Measurements from ENCODE around the gene RNF214. TPM values are rescaled to one million over a fixed set of nuclear protein-coding genes. Genes with fewer than 3 reads are reported as not detected.

RNF214 gene
- total and polyA plus RNA-seq, 2 of the 13 experiments (the other 11 are each of a cell fraction or from before 2014, with no cell fraction given), result 10.7 to 12.6 TPM

GRCh38 chr11:117327567-117328374 is 95.3 kb downstream of the RNF214 start, which contains the start of gene CEP164 (continued):
- TF ChIP-seq TIGD3 (CRISPR knock-in tag; IDR thresholded peaks at IDR 0.05; ENCODE audit: borderline replicate concordance), result no peak
- no peak for TF ChIP-seq FIP1L1 (IDR thresholded peaks at IDR 0.05; ENCODE audit: borderline replicate concordance, insufficient read depth, low read depth, low read length)
- no peak for TF ChIP-seq RERE (CRISPR knock-in tag; IDR thresholded peaks at IDR 0.05; ENCODE audit: low read depth)
- no peak for TF ChIP-seq MTERF4 (CRISPR knock-in tag; IDR thresholded peaks at IDR 0.05)
- no peak for TF ChIP-seq ZBTB49 (CRISPR knock-in tag; IDR thresholded peaks at IDR 0.05; ENCODE audit: borderline replicate concordance)
- no peak for TF ChIP-seq GZF1 (CRISPR knock-in tag; IDR thresholded peaks at IDR 0.05)
- TF ChIP-seq ZNF761 (CRISPR knock-in tag; conservative IDR thresholded peaks at IDR 0.05), result no peak
- no peak for TF ChIP-seq TCF12 (IDR thresholded peaks at IDR 0.05)
- TF ChIP-seq TCF12 (CRISPR knock-in tag; IDR thresholded peaks at IDR 0.05), result no peak
- TF ChIP-seq CHCHD3 (CRISPR knock-in tag; IDR thresholded peaks at IDR 0.05), result no peak
- TF ChIP-seq ZNF670 (CRISPR knock-in tag; IDR thresholded peaks at IDR 0.05; ENCODE audit: borderline replicate concordance), result no peak; the same call in 1 of the 2 replicates
- TF ChIP-seq ZBTB37 (CRISPR knock-in tag; IDR thresholded peaks at IDR 0.05), result no peak
- TF ChIP-seq CBFB (CRISPR knock-in tag; IDR thresholded peaks at IDR 0.05), result no peak
- no peak for TF ChIP-seq ZFP1 (CRISPR knock-in tag; IDR thresholded peaks at IDR 0.05)
- TF ChIP-seq RBM39 (IDR thresholded peaks at IDR 0.05; ENCODE audit: low read depth, low read length, poor library complexity, severe bottlenecking), result no peak
- TF ChIP-seq ZNF234 (CRISPR knock-in tag; conservative IDR thresholded peaks at IDR 0.05), result no peak
- no peak for TF ChIP-seq ZNF326 (CRISPR knock-in tag; IDR thresholded peaks at IDR 0.05; ENCODE audit: borderline replicate concordance)

Data from HepG2 (cell line).